ENCODE results near the gene CNGA4.

DNA sequence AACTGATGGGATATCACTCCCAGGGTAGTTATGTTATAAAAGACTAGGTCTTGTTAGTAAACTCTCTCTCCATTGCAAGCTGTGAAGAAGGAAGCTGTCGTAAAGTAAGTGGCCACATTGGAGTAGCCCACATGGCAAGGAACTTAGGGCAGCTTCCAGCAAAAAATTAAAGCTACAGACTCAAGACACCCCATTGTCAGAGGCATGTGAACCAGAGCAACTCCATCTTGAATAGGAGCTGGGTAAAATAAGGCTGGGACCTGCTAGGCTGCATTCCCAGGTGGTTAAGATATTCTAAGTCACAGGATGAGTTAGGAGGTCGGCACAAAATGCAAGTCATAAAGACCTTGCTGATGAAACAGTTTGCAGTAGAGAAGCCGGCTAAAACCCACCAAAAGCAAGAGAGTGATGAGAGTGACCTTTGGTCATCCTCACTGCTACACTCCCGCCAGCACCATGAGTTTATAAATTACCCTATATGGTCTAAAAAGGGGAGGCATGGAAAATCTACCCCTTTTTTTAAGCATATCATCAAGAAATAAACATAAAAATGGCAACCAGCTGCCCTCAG, 44.6 kb downstream of the CNGA4 start:
- TF ChIP-seq EP300 (IDR thresholded peaks at IDR 0.05; ENCODE audit: low read depth in 2 of 2, low read length in 2 of 2) (no peak), EP300 (CRISPR knock-in tag; IDR thresholded peaks at IDR 0.05; ENCODE audit: borderline replicate concordance) (no peak), MAZ (IDR thresholded peaks at IDR 0.05; ENCODE audit: borderline replicate concordance, low read depth, low read length) (no peak), MAZ (CRISPR knock-in tag; IDR thresholded peaks at IDR 0.05; ENCODE audit: low read depth) (no peak), ZNF766 (CRISPR knock-in tag; IDR thresholded peaks at IDR 0.05; ENCODE audit: borderline replicate concordance) (no peak), TCF7L2 (IDR thresholded peaks at IDR 0.05; ENCODE audit: low read depth, low read length) (no peak), KLF12 (CRISPR knock-in tag; IDR thresholded peaks at IDR 0.05; ENCODE audit: borderline replicate concordance) (no peak), GABPA (IDR thresholded peaks at IDR 0.05; ENCODE audit: low read depth, low read length) (no peak), GABPA (CRISPR knock-in tag; IDR thresholded peaks at IDR 0.05; ENCODE audit: low read depth) (no peak)
- TF ChIP-seq, protein P1, sequence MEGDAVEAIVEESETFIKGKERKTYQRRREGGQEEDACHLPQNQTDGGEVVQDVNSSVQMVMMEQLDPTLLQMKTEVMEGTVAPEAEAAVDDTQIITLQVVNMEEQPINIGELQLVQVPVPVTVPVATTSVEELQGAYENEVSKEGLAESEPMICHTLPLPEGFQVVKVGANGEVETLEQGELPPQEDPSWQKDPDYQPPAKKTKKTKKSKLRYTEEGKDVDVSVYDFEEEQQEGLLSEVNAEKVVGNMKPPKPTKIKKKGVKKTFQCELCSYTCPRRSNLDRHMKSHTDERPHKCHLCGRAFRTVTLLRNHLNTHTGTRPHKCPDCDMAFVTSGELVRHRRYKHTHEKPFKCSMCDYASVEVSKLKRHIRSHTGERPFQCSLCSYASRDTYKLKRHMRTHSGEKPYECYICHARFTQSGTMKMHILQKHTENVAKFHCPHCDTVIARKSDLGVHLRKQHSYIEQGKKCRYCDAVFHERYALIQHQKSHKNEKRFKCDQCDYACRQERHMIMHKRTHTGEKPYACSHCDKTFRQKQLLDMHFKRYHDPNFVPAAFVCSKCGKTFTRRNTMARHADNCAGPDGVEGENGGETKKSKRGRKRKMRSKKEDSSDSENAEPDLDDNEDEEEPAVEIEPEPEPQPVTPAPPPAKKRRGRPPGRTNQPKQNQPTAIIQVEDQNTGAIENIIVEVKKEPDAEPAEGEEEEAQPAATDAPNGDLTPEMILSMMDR (CRISPR knock-in tag; IDR thresholded peaks at IDR 0.05) = no peak
